B cell (primary cell): ENCODE data around the gene NHEJ1. TPM values are rescaled to one million over a fixed set of nuclear protein-coding genes. Genes with fewer than 3 reads are reported as not detected.

Experiments used
- ATAC-seq: fragments of 200-7000 bp; cut with Tn5 transposase; one replicate; pipeline ENCODE4 v1.10.0; 2021; ENCODE audit warnings: low read depth, mild to moderate bottlenecking, moderate number of reproducible peaks, moderate library complexity
- CTCF ChIA-PET: fragments of 350-600 bp; sonication (Branson Sonifier 250); formaldehyde crosslinking; loops from one replicate; lab custom pipeline; 2021; ENCODE audit warnings: antibody characterized with exemption, inconsistent platforms; lab: Charles Lee
- POLR2A ChIA-PET: fragments of 350-600 bp; sonication (Branson Sonifier 250); formaldehyde crosslinking; loops from one replicate; lab custom pipeline; 2021; ENCODE audit warnings: antibody characterized with exemption; lab: Charles Lee
- DNase-seq: peaks from one replicate; pipeline ENCODE4 v3.0.0; 2013
- H2AFZ ChIP-seq: 2 replicates; pipeline ENCODE4 v1.6.1; 2012; ENCODE audit warnings: mild to moderate bottlenecking, low read depth, low read length; ENCODE audit not compliant: insufficient read depth, poor library complexity, severe bottlenecking
- H3K27ac ChIP-seq, 2 donors: 1 replicate in 1 of 2; 2 replicates in 1 of 2; pipeline ENCODE4 v1.5.1; 2012 to 2013; ENCODE audit warnings: low read length in 2 of 2, mild to moderate bottlenecking in 2 of 2, moderate library complexity in 1 of 2
- H3K27me3 ChIP-seq, 4 experiments: fragments of 200-600 bp in 1 of 4; sonication (generic) in 1 of 4; replicated peaks in 1 of 4; 1 replicate in 2 of 4; 2 replicates in 2 of 4; pipeline versions ENCODE4 v1.6.1 to v1.7.0; 2013 to 2016; ENCODE audit warnings: low read length in 3 of 4, mild to moderate bottlenecking in 2 of 4, mixed read lengths in 1 of 4, moderate library complexity in 1 of 4; ENCODE audit not compliant: insufficient read depth in 4 of 4, control insufficient read depth in 3 of 4; ENCODE audit errors: control extremely low read depth in 1 of 4
- H3K36me3 ChIP-seq, 2 experiments: replicated peaks in 1 of 2; 1 replicate in 1 of 2; 2 replicates in 1 of 2; pipeline versions ENCODE4 v1.6.1 to v1.7.1; 2013; ENCODE audit warnings: low read length in 1 of 2; ENCODE audit not compliant: insufficient read depth in 2 of 2, control insufficient read depth in 1 of 2; ENCODE audit errors: control extremely low read depth in 1 of 2, extremely low read depth in 1 of 2
- H3K4me1 ChIP-seq, 2 donors: fragments of 200-600 bp in 1 of 2; sonication (generic) in 1 of 2; 1 replicate in 1 of 2; 2 replicates in 1 of 2; pipeline versions ENCODE4 v1.5.1 to v1.6.1; 2013 to 2017; ENCODE audit warnings: low read length in 2 of 2; ENCODE audit not compliant: control insufficient read depth in 2 of 2, insufficient read depth in 2 of 2
- H3K4me2 ChIP-seq: replicated peaks from 2 replicates; pipeline ENCODE3; 2012; ENCODE audit warnings: mild to moderate bottlenecking, low read depth, low read length; ENCODE audit not compliant: poor library complexity, severe bottlenecking
- H3K4me3 ChIP-seq, 5 experiments: fragments of 200-600 bp in 1 of 5; sonication (generic) in 1 of 5; 1 replicate in 3 of 5; 2 replicates in 2 of 5; pipeline versions ENCODE4 v1.5.1 to v1.7.0; 2011 to 2016; ENCODE audit warnings: low read length in 4 of 5, mild to moderate bottlenecking in 4 of 5, low read depth in 2 of 5, control low read depth in 1 of 5, moderate library complexity in 1 of 5; ENCODE audit not compliant: insufficient read depth in 1 of 5; ENCODE audit errors: control extremely low read depth in 1 of 5, extremely low read depth in 1 of 5
- H3K79me2 ChIP-seq: fragments of 200-600 bp; sonication (generic); one replicate; pipeline ENCODE4 v1.6.0; 2016; ENCODE audit warnings: low read length; ENCODE audit not compliant: control insufficient read depth, insufficient read depth
- H3K9ac ChIP-seq: fragments of 200-600 bp; sonication (generic); 2 replicates; pipeline ENCODE4 v1.6.1; 2017; ENCODE audit warnings: mild to moderate bottlenecking, low read length, moderate library complexity
- H3K9me3 ChIP-seq, 3 donors: one replicate each; pipeline versions ENCODE4 v1.6.1 to v1.7.1; 2013; ENCODE audit warnings: low read length in 2 of 3; ENCODE audit not compliant: control insufficient read depth in 2 of 3, insufficient read depth in 1 of 3; ENCODE audit errors: control extremely low read depth in 1 of 3
- H4K20me1 ChIP-seq: 2 replicates; pipeline ENCODE4 v1.6.0; 2012; ENCODE audit warnings: mild to moderate bottlenecking, low read length; ENCODE audit not compliant: insufficient read depth, control insufficient read depth, poor library complexity, severe bottlenecking
- H3K27ac Mint-ChIP-seq: one replicate; pipeline ENCODE4 v1.8.0; 2021; ENCODE audit warnings: mixed read lengths
- H3K27me3 Mint-ChIP-seq: one replicate; pipeline ENCODE4 v1.8.0; 2021; ENCODE audit warnings: mixed read lengths
- H3K4me1 Mint-ChIP-seq: one replicate; pipeline ENCODE4 v1.8.0; 2021; ENCODE audit warnings: mixed read lengths
- H3K4me3 Mint-ChIP-seq: one replicate; pipeline ENCODE4 v1.8.0; 2021; ENCODE audit warnings: mixed read lengths
- H3K9me3 Mint-ChIP-seq: one replicate; pipeline ENCODE4 v1.8.0; 2022; ENCODE audit warnings: mixed read lengths; ENCODE audit not compliant: insufficient read depth
- EZH2 ChIP-seq: IDR thresholded peaks from 2 replicates; pipeline ENCODE4 v1.6.1; 2012; ENCODE audit warnings: borderline replicate concordance, low read depth, mild to moderate bottlenecking, moderate library complexity, low read length; ENCODE audit not compliant: insufficient read depth, poor library complexity, severe bottlenecking
- WGBS: methylation state at CpG from one replicate; pipeline ENCODE4 v1.1.5; 2013; ENCODE audit warnings: missing lambda C conversion rate; ENCODE audit not compliant: insufficient coverage; 5-methylcytosine and 5-hydroxymethylcytosine counted together
- intact Hi-C: fragments of 100-400 bp; cut with micrococcal nuclease; formaldehyde crosslinking; loops from one replicate; pipeline ENCODE4 v1.10.0; 2022
- polyA plus RNA-seq: library from polyadenylated mRNA; depleted of rRNA; stranded (reverse); fragments of >200 nt; gene quantifications from 2 replicates; pipeline ENCODE4 v1.2.3, GENCODE V29; 2012
- total RNA-seq, 2 donors: library from RNA; stranded (reverse); fragments of 120-200 nt in 1 of 2; gene quantifications; 1 replicate in 1 of 2; 2 replicates in 1 of 2; pipeline versions ENCODE4 v1.2.3 to v1.2.4, GENCODE V29; 2013 to 2022
- TF ChIP-seq, protein P1 (sequence below): fragments of 200-600 bp; IDR thresholded peaks from one replicate; pipeline ENCODE4 v1.8.0; 2022; ENCODE audit warnings: antibody characterized with exemption, mild to moderate bottlenecking

NHEJ1 gene
- total and polyA plus RNA-seq, 2 donors (not counting 1 experiment from before 2014, with no cell fraction given): 14.9 to 25.0 TPM

DNA sequence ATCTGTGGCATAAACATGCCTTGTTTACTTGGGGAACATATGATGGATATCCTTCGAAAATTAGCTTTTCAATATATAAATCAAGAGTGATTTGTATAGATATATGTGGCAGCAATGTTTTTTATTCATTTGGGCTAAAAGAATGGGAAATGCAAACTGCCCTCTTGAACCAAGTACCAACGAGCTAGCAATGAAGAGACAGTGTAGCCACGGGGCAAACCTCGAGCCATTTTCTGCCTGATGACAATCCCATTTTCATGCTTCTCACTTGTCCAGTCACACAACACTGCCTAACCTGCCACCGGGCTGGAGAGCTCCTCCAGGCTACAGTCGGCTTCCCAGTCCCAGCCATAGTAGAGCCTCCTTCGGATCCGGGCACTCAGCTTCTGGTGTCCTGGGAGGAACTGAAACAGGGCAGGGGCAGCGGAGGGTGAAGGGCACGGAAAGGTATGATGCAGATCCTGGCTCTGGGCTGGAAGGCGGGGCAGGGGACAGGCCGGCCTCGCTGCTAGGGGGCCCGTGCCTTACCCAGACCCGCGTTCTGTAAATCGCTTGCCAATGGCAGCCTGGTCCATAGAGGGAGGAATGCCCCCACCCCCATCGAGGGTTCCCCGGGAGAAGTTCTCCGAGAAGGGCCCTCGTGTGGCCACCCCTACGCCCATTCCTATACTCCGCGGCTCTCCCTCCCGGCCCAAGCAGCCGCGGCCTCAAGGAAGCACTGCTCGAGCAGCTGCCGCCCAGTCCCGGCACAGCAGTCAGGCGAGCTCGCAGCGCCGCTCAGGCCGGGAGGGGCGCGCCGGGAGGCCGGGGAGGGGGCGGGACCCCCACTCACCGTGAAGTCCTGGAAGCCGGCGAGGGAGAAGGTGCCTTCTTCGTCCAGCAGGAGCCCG lies 15.6 kb upstream of the NHEJ1 start:
- no peaks in the 10 kb centered on the region for H3K27me3 ChIP-seq
- peaks cover 47% of the 10 kb centered on the region for H3K4me1 Mint-ChIP-seq

More for the DNA sequence above, 15.6 kb upstream of the NHEJ1 start:
- intact Hi-C loops: loop anchor here (1.0 to 5.0 kb wide), 10 partner anchors 16 to 959 kb away; partner anchors contain the start of genes ANKZF1, ARPC2, ATG9A and CNOT9
- H3K4me3 Mint-ChIP-seq: peak overlapping the region; percentile 99
- Histone ChIP-seq H3K79me2 (peaks cover 50% of the 10 kb centered on the region), H4K20me1 (peaks cover 54% of the 10 kb centered on the region), H3K36me3 (peaks cover 3 to 58% of the 10 kb centered on the region in 2 experiments), H3K4me1 (peaks cover 17 to 55% of the 10 kb centered on the region in 2 donors), H3K9ac (peak overlapping the region; percentile 97), H3K4me2 (peak overlapping the region; percentile 83), H3K4me3 (peak overlapping the region; percentile 71 to 97 (median 94)), H2AFZ (peak overlapping the region; percentile 83), H3K9me3 (no peaks in the 10 kb centered on the region), H3K27ac (peak overlapping the region; percentile 94 to 97)
- no peaks in the 10 kb centered on the region for H3K9me3 Mint-ChIP-seq
- POLR2A ChIA-PET: interaction anchor here (0.5 to 4.0 kb wide), 17 partner anchors 17 to 295 kb away, joined by 3 to 46 read pairs (median 8); partner anchors contain the start of genes ABCB6, ANKZF1, ATG9A and DNAJB2
- WGBS: under 1% methylated on average over 42 of the region's 45 CpGs
- TF ChIP-seq, protein P1, sequence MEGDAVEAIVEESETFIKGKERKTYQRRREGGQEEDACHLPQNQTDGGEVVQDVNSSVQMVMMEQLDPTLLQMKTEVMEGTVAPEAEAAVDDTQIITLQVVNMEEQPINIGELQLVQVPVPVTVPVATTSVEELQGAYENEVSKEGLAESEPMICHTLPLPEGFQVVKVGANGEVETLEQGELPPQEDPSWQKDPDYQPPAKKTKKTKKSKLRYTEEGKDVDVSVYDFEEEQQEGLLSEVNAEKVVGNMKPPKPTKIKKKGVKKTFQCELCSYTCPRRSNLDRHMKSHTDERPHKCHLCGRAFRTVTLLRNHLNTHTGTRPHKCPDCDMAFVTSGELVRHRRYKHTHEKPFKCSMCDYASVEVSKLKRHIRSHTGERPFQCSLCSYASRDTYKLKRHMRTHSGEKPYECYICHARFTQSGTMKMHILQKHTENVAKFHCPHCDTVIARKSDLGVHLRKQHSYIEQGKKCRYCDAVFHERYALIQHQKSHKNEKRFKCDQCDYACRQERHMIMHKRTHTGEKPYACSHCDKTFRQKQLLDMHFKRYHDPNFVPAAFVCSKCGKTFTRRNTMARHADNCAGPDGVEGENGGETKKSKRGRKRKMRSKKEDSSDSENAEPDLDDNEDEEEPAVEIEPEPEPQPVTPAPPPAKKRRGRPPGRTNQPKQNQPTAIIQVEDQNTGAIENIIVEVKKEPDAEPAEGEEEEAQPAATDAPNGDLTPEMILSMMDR: no peak
- TF ChIP-seq EZH2: no peak
- ATAC-seq: peak; percentile 52
- CTCF ChIA-PET: interaction anchor here (0.8 to 8.6 kb wide), 18 partner anchors 10 to 425 kb away, joined by 3 to 136 read pairs (median 7); partner anchors contain the start of genes ABCB6, ANKZF1, ATG9A and DNAJB2
- no peaks in the 10 kb centered on the region for H3K27me3 Mint-ChIP-seq
- peak overlapping the region; percentile 99 for H3K27ac Mint-ChIP-seq
- DNase-seq: peak; percentile 88
